GM21786 (cell line): ENCODE measurements around the gene MACROD1.

ENCODE experiments used
- ATAC-seq: cut with Tn5 transposase; IDR thresholded peaks from one replicate; pipeline ENCODE4 v1.9.1; 2021; ENCODE audit not compliant: unreplicated experiment

MACROD1 gene

GRCh38 chr11:64019106-64020037, 146.5 kb downstream of the MACROD1 start:
- ATAC-seq: no peak

GRCh38 chr11:64018310-64018709, 147.6 kb downstream of the MACROD1 start:
- no peak for ATAC-seq

- ATAC-seq: no peak
These were observed 148.0 kb downstream of the MACROD1 start for GRCh38 chr11:64017945-64018224.

GRCh38 chr11:64015935-64016845, 149.7 kb downstream of the MACROD1 start:
- ATAC-seq: no peak

- no peak for ATAC-seq
These were observed 150.4 kb downstream of the MACROD1 start for GRCh38 chr11:64015510-64015909.

GRCh38 chr11:64014356-64014755, 151.6 kb downstream of the MACROD1 start:
- no peak for ATAC-seq

- no peak for ATAC-seq
These were observed 152.6 kb downstream of the MACROD1 start for GRCh38 chr11:64013141-64013896.

GRCh38 chr11:64011371-64011770, 154.5 kb downstream of the MACROD1 start:
- no peak for ATAC-seq

GRCh38 chr11:64010783-64011182, 155.1 kb downstream of the MACROD1 start:
- no peak for ATAC-seq

GRCh38 chr11:64009710-64010109, 156.2 kb downstream of the MACROD1 start:
- ATAC-seq: no peak

GRCh38 chr11:64008914-64009633, 156.8 kb downstream of the MACROD1 start:
- no peak for ATAC-seq

GRCh38 chr11:64008283-64008913, 157.5 kb downstream of the MACROD1 start:
- no peak for ATAC-seq

- ATAC-seq: no peak
These were observed 158.2 kb downstream of the MACROD1 start for GRCh38 chr11:64007629-64008282.

- no peak for ATAC-seq
These were observed 158.7 kb downstream of the MACROD1 start for GRCh38 chr11:64007160-64007628.

GRCh38 chr11:64006398-64006797, 159.5 kb downstream of the MACROD1 start:
- no peak for ATAC-seq

- ATAC-seq: no peak
These were observed 160.2 kb downstream of the MACROD1 start for GRCh38 chr11:64005691-64006090.

- no peak for ATAC-seq
These were observed 161.3 kb downstream of the MACROD1 start for GRCh38 chr11:64004590-64004984.

- ATAC-seq: no peak
These were observed 161.9 kb downstream of the MACROD1 start for GRCh38 chr11:64003807-64004589.
